ENCODE measurements around the gene NOTCH4.

NOTCH4 gene

GRCh38 chr6:32163559-32164258, 60.2 kb downstream of the NOTCH4 start:
- no peak for DNase-seq (ENCODE audit: low spot score)

- DNase-seq (ENCODE audit: low spot score), result no peak
These were observed 65.8 kb downstream of the NOTCH4 start for GRCh38 chr6:32158052-32158451.

GRCh38 chr6:32156891-32157290, 67.0 kb downstream of the NOTCH4 start:
- DNase-seq (ENCODE audit: low spot score), result no peak

GRCh38 chr6:32154514-32155161, 69.2 kb downstream of the NOTCH4 start:
- DNase-seq (ENCODE audit: low spot score), result no peak

GRCh38 chr6:32153564-32154513, 70.0 kb downstream of the NOTCH4 start, which contains the start of gene PPT2:
TSS of gene PPT2 (plus strand) at chr6:32154141. CDS start at chr6:32154595, 454 bp downstream.
- peak; percentile 87 for DNase-seq (ENCODE audit: low spot score)

GRCh38 chr6:32152769-32153563, 70.9 kb downstream of the NOTCH4 start:
- DNase-seq (ENCODE audit: low spot score), result no peak

- no peak for DNase-seq (ENCODE audit: low spot score)
These were observed 71.8 kb downstream of the NOTCH4 start, which contains the start of gene PRRT1 for GRCh38 chr6:32151863-32152768. TSS of gene PRRT1 (minus strand) at chr6:32151939. CDS start at chr6:32151827, 112 bp downstream.

GRCh38 chr6:32151181-32151862, 72.5 kb downstream of the NOTCH4 start:
- no peak for DNase-seq (ENCODE audit: low spot score)

- no peak for DNase-seq (ENCODE audit: low spot score)
These were observed 73.7 kb downstream of the NOTCH4 start for GRCh38 chr6:32149932-32150870.

- no peak for DNase-seq (ENCODE audit: low spot score)
These were observed 74.6 kb downstream of the NOTCH4 start for GRCh38 chr6:32149092-32149755.

GRCh38 chr6:32148289-32149091, 75.4 kb downstream of the NOTCH4 start:
- peak; percentile 79 for DNase-seq (ENCODE audit: low spot score)

- DNase-seq (ENCODE audit: low spot score), result peak; percentile 40
These were observed 76.3 kb downstream of the NOTCH4 start for GRCh38 chr6:32147401-32148132.

- no peak for DNase-seq (ENCODE audit: low spot score)
These were observed 77.2 kb downstream of the NOTCH4 start for GRCh38 chr6:32146687-32147086.

GRCh38 chr6:32146287-32146686, 77.6 kb downstream of the NOTCH4 start:
- no peak for DNase-seq (ENCODE audit: low spot score)

Measured in hematopoietic multipotent progenitor cell treated with erythropoietin and hydrocortisone succinate and interleukin-3 and kit ligand, for 15 days (in vitro differentiated cells).